Lung (tissue), 12 donors: ENCODE results near the gene TRAPPC14. TPM values are rescaled to one million over a fixed set of nuclear protein-coding genes. Genes with fewer than 3 reads are reported as not detected.
"Not testable (repeated sequence)": the region's sequence is repeated elsewhere in the genome, so short reads cannot be mapped to it uniquely, and the experiment has no call there.

Source experiments
- ATAC-seq: fragments of 200-7000 bp; cut with Tn5 transposase; one replicate; pipeline ENCODE4 v1.9.1; 2020; ENCODE audit warnings: moderate number of reproducible peaks; ENCODE audit not compliant: insufficient read depth, low FRiP score
- DNase-seq, 3 donors: peaks; one replicate each; pipeline ENCODE4 v3.0.0-alpha.2; 2013 to 2017
- H3K27ac ChIP-seq, 2 donors: one replicate each; pipeline ENCODE4 v1.5.1; 2013; ENCODE audit warnings: mild to moderate bottlenecking in 2 of 2, moderate library complexity in 2 of 2, control low read depth in 1 of 2, inconsistent platforms in 1 of 2, low read depth in 1 of 2, low read length in 1 of 2
- H3K27me3 ChIP-seq, 3 donors: one replicate each; pipeline ENCODE4 v1.5.1; 2013; ENCODE audit warnings: low read length in 2 of 3; ENCODE audit not compliant: control insufficient read depth in 3 of 3, insufficient read depth in 3 of 3
- H3K36me3 ChIP-seq, 4 donors: one replicate each; pipeline ENCODE4 v1.5.1; 2013; ENCODE audit warnings: low read length in 4 of 4, mild to moderate bottlenecking in 1 of 4, moderate library complexity in 1 of 4; ENCODE audit not compliant: control insufficient read depth in 4 of 4, insufficient read depth in 4 of 4
- H3K4me1 ChIP-seq, 5 donors: one replicate each; pipeline ENCODE4 v1.5.1; 2013; ENCODE audit warnings: low read length in 5 of 5, mild to moderate bottlenecking in 2 of 5, moderate library complexity in 1 of 5; ENCODE audit not compliant: control insufficient read depth in 5 of 5, insufficient read depth in 5 of 5
- H3K4me3 ChIP-seq: one replicate; pipeline ENCODE4 v1.5.1; 2013; ENCODE audit warnings: mild to moderate bottlenecking, control low read depth, moderate library complexity
- H3K9ac ChIP-seq, 2 donors: one replicate each; pipeline ENCODE4 v1.5.1; 2013; ENCODE audit warnings: low read length in 2 of 2, control low read depth in 1 of 2; ENCODE audit not compliant: insufficient read depth in 1 of 2
- H3K9me3 ChIP-seq, 4 donors: one replicate each; pipeline ENCODE4 v1.5.1; 2013; ENCODE audit warnings: low read length in 3 of 4, mild to moderate bottlenecking in 1 of 4, moderate library complexity in 1 of 4; ENCODE audit not compliant: control insufficient read depth in 4 of 4, insufficient read depth in 3 of 4
- WGBS, 2 donors: extraction: QIAGEN DNeasy Blood & Tissue Kit; methylation state at CpG; one replicate each; pipeline ENCODE4 v1.1.7; 2013; 5-methylcytosine and 5-hydroxymethylcytosine counted together
- polyA plus RNA-seq, 2 donors: library from polyadenylated mRNA; stranded (reverse); fragments of 200-250 nt; gene quantifications; one replicate each; pipeline ENCODE4 v1.2.1, GENCODE V29; 2013
- total RNA-seq, 2 donors: library from RNA; depleted of rRNA in 1 of 2; stranded (reverse); fragments of >200 nt in 1 of 2; gene quantifications; one replicate each; pipeline ENCODE4 v1.2.1, GENCODE V29; 2014 to 2021
- TF ChIP-seq, protein P1 (sequence below): IDR thresholded peaks from 2 replicates; pipeline ENCODE4 v1.5.1; 2012; ENCODE audit warnings: mild to moderate bottlenecking; ENCODE audit errors: control extremely low read depth, extremely low read depth
- donor health status: control.
- donor health status: control.
- donor health status: Bipolar disorder and iron deficiency.
- donor health status: healthy.
- donor health status: DM: yes; HTN: yes; CAD: no.

TRAPPC14 gene
- total and polyA plus RNA-seq, 4 donors = 9.8 to 27.9 (median 19.5) TPM

DNA sequence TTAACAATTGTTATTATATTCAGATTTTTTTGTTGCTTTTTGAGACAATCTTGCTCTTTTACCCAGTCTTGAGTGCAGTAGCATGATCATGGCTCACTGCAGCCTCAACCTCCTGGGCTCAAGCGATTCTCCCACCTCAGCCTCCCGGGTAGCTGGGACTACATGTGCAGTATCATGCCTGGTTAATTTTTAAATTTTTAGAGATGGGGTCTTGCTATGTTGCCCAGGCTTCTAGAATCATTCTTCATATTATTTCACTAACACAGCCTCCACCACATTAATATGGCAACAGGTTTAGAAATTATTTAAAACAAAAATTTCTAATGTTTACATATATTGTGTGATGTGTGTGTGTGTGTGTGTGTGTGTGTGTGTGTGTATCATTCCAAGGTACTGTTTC, 11.2 kb downstream of the TRAPPC14 start:
- H3K9me3 ChIP-seq = no peaks in the 10 kb centered on the region
- 91 to 98% methylated on average over 2 of the region's 2 CpGs for WGBS, 2 donors
- no peak for ATAC-seq

DNA sequence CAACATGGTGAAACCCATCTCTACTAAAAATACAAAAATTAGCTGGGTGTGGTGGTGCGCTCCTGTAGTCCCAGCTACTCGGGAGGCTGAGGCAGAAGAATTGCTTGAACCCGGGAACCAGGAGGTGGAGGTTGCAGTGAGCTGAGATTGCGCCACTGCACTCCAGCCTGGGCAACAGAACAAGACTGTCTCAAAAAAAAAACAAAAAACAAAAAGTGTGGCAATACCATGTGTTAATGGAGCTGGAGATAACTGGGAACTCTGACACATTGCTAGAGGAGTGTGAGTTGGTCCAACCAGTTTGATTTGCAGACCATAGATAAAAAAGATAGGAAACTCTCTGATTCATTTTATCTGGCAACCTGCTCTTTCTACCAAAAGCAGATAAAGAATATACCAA, 12.2 kb downstream of the TRAPPC14 start:
- H3K4me1 ChIP-seq = peaks cover 0 to 15% (median 0%) of the 10 kb centered on the region in 5 donors
- WGBS, 2 donors = 68 to 81% methylated on average over 4 of the region's 4 CpGs
- not testable (repeated sequence) for ATAC-seq, H3K27ac ChIP-seq, H3K36me3 ChIP-seq, H3K27me3 ChIP-seq, H3K9me3 ChIP-seq, DNase-seq, H3K9ac ChIP-seq, H3K4me3 ChIP-seq

More for the DNA sequence above, 11.2 kb downstream of the TRAPPC14 start:
- no peak for DNase-seq
- no peaks in the 10 kb centered on the region for H3K27me3 ChIP-seq
- H3K4me1 ChIP-seq = peaks cover 0 to 15% (median 0%) of the 10 kb centered on the region in 5 donors
- TF ChIP-seq, protein P1, sequence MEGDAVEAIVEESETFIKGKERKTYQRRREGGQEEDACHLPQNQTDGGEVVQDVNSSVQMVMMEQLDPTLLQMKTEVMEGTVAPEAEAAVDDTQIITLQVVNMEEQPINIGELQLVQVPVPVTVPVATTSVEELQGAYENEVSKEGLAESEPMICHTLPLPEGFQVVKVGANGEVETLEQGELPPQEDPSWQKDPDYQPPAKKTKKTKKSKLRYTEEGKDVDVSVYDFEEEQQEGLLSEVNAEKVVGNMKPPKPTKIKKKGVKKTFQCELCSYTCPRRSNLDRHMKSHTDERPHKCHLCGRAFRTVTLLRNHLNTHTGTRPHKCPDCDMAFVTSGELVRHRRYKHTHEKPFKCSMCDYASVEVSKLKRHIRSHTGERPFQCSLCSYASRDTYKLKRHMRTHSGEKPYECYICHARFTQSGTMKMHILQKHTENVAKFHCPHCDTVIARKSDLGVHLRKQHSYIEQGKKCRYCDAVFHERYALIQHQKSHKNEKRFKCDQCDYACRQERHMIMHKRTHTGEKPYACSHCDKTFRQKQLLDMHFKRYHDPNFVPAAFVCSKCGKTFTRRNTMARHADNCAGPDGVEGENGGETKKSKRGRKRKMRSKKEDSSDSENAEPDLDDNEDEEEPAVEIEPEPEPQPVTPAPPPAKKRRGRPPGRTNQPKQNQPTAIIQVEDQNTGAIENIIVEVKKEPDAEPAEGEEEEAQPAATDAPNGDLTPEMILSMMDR = no peak
- no peaks in the 10 kb centered on the region for H3K36me3 ChIP-seq
- no peak overlapping the region for H3K4me3 ChIP-seq
- H3K27ac ChIP-seq = no peak overlapping the region
- H3K9ac ChIP-seq = no peak overlapping the region

DNA sequence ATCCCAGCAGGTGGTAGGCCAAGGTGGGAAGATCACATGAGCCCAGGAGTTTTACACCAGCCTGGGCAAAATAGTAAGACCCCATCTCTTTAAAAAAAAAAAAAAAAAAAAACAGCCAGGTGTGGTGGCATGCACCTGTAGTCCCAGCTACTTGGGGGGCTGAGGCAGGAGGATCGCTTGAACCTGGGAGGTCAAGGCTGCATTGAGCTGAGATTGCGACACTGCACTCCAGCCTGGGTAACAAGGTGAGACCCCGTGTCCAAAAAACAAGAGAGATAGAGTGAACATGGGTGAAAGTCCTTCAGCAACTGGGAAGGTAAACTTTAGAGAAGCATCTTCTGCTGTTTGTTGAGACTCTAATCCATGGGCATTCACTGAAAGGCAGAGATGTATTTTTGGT, 16.1 kb downstream of the TRAPPC14 start:
- Histone ChIP-seq H3K4me3 (no peak overlapping the region), H3K27ac (no peak overlapping the region), H3K36me3 (no peaks in the 10 kb centered on the region), H3K27me3 (no peaks in the 10 kb centered on the region), H3K9me3 (no peaks in the 10 kb centered on the region), H3K4me1 (no peaks in the 10 kb centered on the region), H3K9ac (no peak overlapping the region)
- ATAC-seq = no peak
- no peak for DNase-seq
- 89 to 97% methylated on average over 3 of the region's 3 CpGs for WGBS, 2 donors
- TF ChIP-seq, protein P1 = no peak

DNA sequence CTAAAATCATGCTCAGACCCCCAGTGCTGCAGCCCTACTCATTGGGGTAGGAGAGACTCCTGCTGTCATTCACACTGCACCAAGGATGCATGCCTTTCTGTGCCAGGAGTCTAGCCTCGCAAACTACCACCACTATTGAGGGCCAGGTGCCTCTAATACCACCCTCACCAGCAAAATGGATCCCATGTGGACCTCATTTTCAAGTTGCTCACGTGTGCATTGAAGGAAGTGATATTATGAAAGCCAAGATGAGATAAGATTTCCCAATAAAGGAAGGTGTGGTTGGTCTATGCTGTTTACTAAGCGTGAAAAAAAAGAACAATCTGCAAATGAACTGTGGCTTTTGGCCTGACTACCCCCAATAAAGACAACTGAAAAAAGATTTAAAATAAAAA, 17.0 kb downstream of the TRAPPC14 start:
- H3K27me3 ChIP-seq = no peaks in the 10 kb centered on the region
- H3K9me3 ChIP-seq = no peaks in the 10 kb centered on the region
- TF ChIP-seq, protein P1 = no peak
- H3K27ac ChIP-seq = no peak overlapping the region
- no peak overlapping the region for H3K4me3 ChIP-seq
- DNase-seq = no peak
- H3K36me3 ChIP-seq = no peaks in the 10 kb centered on the region
- no peaks in the 10 kb centered on the region for H3K4me1 ChIP-seq
- no peak overlapping the region for H3K9ac ChIP-seq
- ATAC-seq = no peak
- 38 to 59% methylated on average over 3 of the region's 3 CpGs for WGBS, 2 donors
